Activated CD4-positive, alpha-beta memory T cell treated with anti-CD3 and anti-CD28 coated beads, Interleukin-2, amount 10 ng/mL, durations not matched to agents 7 days and 5 days (primary cell): ENCODE results near the gene AARS2. TPM values are rescaled to one million over a fixed set of nuclear protein-coding genes. Genes with fewer than 3 reads are reported as not detected.

Experiments
- CTCF ChIA-PET: fragments of 350-600 bp; sonication (Branson Sonifier 250); formaldehyde crosslinking; loops from one replicate; lab custom pipeline; 2021; ENCODE audit warnings: antibody characterized with exemption, inconsistent platforms; lab: Charles Lee
- POLR2A ChIA-PET: fragments of 350-600 bp; sonication (Branson Sonifier 250); formaldehyde crosslinking; loops from one replicate; lab custom pipeline; 2021; ENCODE audit warnings: antibody characterized with exemption; lab: Charles Lee
- DNase-seq: peaks from one replicate; pipeline ENCODE4 v3.0.0-alpha.2; 2020
- H3K27ac Mint-ChIP-seq: one replicate; pipeline ENCODE4 v1.8.0; 2021; ENCODE audit warnings: mild to moderate bottlenecking, mixed read lengths
- H3K27me3 Mint-ChIP-seq: one replicate; pipeline ENCODE4 v1.8.0; 2021; ENCODE audit warnings: mixed read lengths
- H3K36me3 Mint-ChIP-seq: one replicate; pipeline ENCODE4 v1.8.0; 2021; ENCODE audit warnings: low read depth, mixed read lengths
- H3K4me1 Mint-ChIP-seq: one replicate; pipeline ENCODE4 v1.8.0; 2021; ENCODE audit warnings: mixed read lengths
- H3K4me3 Mint-ChIP-seq: one replicate; pipeline ENCODE4 v1.8.0; 2021; ENCODE audit warnings: mild to moderate bottlenecking, mixed read lengths
- H3K9me3 Mint-ChIP-seq: one replicate; pipeline ENCODE4 v1.8.0; 2021; ENCODE audit warnings: mixed read lengths
- total RNA-seq, 2 experiments: library from RNA; stranded (reverse); gene quantifications; one replicate each; pipeline ENCODE4 v1.2.3, GENCODE V29; 2021

Gene AARS2
- total RNA-seq, 2 experiments from 2014 or later = 14.8 to 15.0 TPM

DNA sequence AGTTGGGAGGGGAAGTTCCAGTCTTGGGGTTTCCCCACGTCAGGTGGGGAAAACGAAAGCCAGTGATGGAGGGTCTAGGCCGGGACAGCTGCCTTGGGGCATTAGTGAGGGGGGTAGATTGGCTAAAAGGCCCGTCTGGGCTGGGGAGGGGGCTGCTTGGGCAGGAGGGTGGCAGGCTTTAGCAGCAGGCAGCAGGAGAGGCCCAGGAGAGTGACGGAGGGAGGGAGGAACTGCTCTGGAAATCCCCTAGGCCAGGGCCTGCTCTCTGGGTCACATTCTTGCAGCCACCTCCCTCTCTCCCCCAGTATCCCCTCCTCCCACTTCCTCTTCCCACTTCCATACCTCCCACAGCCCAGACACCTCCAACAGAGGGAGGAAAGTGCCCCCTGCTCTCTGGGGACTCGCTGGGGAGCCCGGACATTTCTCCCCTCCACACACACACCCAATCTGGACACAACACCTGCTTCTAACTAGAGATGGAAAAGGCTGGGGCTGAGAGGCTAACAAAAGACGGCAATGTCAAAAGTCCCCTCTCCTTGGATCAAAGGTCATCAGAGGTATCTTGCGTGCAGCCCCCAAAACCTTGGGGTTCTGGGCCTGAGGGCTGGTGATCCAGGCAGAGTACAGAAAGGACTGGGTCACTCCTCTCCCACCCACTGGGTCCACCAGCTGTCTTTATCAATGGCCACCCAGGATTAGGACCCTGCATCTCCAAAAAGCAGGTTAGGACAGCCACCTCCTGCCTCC is 49.6 kb downstream of the AARS2 start:
- peak overlapping the region; percentile 94 for H3K27ac Mint-ChIP-seq
- H3K9me3 Mint-ChIP-seq = no peaks in the 10 kb centered on the region
- peak; percentile 45 for DNase-seq
- POLR2A ChIA-PET = interaction anchor here (1.2 to 8.1 kb wide), 4 partner anchors 10 to 39 kb away, joined by 3 to 110 read pairs (median 35); partner anchors contain the start of gene HSP90AB1
- H3K4me3 Mint-ChIP-seq = peak overlapping the region; percentile 97
- peaks cover 46% of the 10 kb centered on the region for H3K4me1 Mint-ChIP-seq
- peaks cover 7% of the 10 kb centered on the region for H3K27me3 Mint-ChIP-seq
- peaks cover 38% of the 10 kb centered on the region for H3K36me3 Mint-ChIP-seq
- CTCF ChIA-PET = interaction anchor here (1.1 to 2.1 kb wide), 5 partner anchors 8 to 72 kb away, joined by 3 to 9 read pairs (median 6); partner anchors contain the start of gene AARS2

DNA sequence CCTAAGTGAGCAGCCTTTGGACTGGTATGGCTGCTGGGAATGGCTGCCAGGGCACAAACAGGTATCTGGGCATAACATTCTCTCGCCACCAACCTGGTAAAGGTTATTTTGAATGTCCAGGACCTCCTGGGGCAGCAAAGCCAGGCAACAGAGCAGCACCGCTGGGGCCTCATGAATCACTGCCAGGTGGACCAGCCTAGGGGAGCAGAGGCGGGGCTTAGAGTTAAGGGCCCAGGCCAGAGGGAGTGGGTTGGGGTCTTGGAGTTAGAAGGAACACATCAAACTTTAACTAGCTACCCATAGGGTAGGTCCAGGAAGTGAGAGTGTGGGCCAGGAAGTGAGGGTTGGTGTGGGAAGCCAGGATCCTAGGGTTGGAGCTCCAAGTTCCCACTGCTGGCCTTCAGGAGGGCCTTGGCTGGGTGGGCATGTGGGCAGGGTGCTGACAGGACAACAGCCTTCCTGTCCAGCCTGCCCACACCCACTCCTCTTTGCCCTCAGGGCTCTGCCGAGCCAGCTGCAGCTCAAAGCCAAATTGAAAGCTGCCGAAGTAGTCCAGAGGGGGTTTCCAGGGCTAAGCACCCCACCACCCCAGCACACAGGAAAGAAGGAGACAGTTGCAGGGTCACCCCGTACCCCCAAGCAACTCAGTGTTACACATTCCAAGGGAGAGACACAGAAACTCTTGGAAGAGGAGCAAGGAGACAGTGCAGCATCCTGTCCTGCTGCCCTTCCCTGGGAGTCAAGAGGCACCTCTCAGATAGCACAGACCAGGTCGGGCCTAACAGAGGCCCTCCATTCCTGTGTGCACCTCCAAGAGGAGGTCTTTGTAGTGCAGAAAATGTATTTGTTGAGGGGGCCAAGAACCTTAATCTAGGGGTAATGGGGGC is 50.4 kb downstream of the AARS2 start:
- no peaks in the 10 kb centered on the region for H3K9me3 Mint-ChIP-seq
- ChIA-PET POLR2A (interaction anchor here (1.1 to 8.1 kb wide), 5 partner anchors 9 to 125 kb away, joined by 3 to 110 read pairs (median 6); partner anchors contain the start of genes AARS2, CDC5L and HSP90AB1), CTCF (interaction anchor here (0.6 to 1.5 kb wide), 4 partner anchors 17 to 89 kb away, joined by 3 to 5 read pairs (median 4); no protein-coding TSS in a partner anchor)
- no peak for DNase-seq
- H3K4me3 Mint-ChIP-seq = peak overlapping the region; percentile 97
- H3K27ac Mint-ChIP-seq = peak overlapping the region; percentile 94
- H3K27me3 Mint-ChIP-seq = peaks cover 1% of the 10 kb centered on the region
- peaks cover 45% of the 10 kb centered on the region for H3K36me3 Mint-ChIP-seq
- H3K4me1 Mint-ChIP-seq = peaks cover 52% of the 10 kb centered on the region

DNA sequence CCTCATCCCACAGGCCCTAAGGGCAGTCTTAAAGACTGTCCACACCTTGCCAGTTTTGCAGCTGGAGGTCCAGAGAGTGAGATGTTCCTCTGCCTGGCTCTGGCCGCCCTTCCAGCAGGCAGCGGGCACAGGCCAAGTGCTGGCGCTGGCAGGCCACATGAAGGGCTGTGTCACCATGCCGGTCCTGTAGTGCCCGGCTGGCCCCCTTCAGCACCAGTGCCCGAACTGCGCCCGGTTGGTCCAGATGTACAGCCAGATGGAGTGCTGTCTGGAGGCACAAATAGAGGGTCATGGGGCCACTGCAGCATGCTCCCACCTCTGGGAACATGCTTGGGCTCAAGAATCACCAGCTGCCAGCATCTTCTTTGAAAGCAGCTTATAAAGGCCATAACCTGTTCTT is 51.6 kb downstream of the AARS2 start:
- H3K27ac Mint-ChIP-seq = no peak overlapping the region
- POLR2A ChIA-PET = interaction anchor here (6.5 to 8.1 kb wide), 2 partner anchors 8 to 14 kb away, joined by 64 to 110 read pairs; partner anchors contain the start of gene HSP90AB1
- peaks cover 52% of the 10 kb centered on the region for H3K4me1 Mint-ChIP-seq
- no peaks in the 10 kb centered on the region for H3K9me3 Mint-ChIP-seq
- no peak for DNase-seq
- CTCF ChIA-PET = interaction anchor here (1.2 to 1.5 kb wide), 2 partner anchors 37 to 44 kb away, joined by 3 to 5 read pairs; no protein-coding TSS in a partner anchor
- H3K27me3 Mint-ChIP-seq = no peaks in the 10 kb centered on the region
- H3K4me3 Mint-ChIP-seq = no peak overlapping the region
- peaks cover 47% of the 10 kb centered on the region for H3K36me3 Mint-ChIP-seq

DNA sequence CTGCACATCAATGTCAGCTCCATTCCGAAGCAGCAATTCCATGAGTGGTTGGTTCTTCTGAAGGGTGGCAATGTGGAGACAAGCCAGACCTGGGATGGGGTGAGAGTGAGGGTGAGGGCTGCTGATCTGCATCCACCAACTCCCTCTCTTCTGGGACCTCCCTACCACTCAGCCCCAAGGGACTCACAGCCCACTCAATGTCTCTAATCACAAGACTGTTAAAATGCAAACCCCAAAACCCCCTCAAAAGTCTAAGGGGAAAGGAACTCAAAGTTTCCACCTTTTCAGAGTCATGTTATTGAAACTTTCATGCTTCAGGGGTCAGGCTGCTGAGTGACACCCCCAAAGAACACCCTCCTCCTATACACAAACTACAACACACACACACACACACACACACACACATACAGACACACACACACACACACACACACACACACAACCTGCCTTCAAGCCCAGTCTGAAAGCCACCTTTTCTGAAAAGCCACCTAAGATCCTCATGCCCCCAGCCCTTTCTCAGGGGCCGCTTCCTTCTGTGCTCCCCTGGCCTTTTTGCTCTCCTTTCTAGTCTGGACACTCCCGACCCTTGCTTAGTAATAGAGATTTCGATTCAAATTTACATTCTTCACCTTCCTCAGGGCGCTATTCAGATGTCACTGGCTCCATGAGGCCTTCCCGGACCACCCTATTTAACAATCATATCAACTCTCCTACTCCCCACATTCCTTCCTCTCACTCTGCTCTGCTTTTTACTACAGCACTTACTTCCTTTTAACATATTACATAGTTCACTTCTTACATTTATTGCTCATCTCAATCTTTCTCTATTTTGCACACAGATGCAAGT is 52.5 kb downstream of the AARS2 start:
- POLR2A ChIA-PET = interaction anchor here (1.2 to 8.1 kb wide), 3 partner anchors 7 to 14 kb away, joined by 3 to 110 read pairs (median 64); partner anchors contain the start of gene HSP90AB1
- Mint-ChIP-seq H3K27ac (no peak overlapping the region), H3K9me3 (no peaks in the 10 kb centered on the region), H3K27me3 (no peaks in the 10 kb centered on the region), H3K36me3 (peaks cover 50% of the 10 kb centered on the region), H3K4me1 (peaks cover 53% of the 10 kb centered on the region), H3K4me3 (no peak overlapping the region)
- CTCF ChIA-PET = no interaction called here
- no peak for DNase-seq

DNA sequence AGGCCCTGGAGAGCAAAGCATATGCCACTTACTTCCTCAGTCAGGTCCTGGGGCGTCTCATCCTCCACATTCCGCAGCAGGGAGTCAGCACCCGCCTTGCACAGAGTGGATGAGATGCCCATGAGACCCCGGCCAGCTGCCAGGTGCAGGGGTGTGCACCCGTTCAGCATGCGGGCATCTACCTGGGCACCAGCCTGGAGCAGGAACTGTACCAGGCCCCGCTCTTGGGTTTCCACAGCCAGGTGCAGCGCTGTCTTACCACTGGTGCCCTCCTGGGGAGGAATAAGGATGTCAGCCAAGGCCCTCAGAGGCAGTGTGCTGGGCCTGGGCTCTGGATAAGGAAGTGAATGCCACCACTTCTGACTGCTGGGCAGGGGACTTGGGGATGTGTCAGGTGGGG is 53.1 kb downstream of the AARS2 start:
- Mint-ChIP-seq H3K4me1 (peaks cover 58% of the 10 kb centered on the region), H3K36me3 (peaks cover 57% of the 10 kb centered on the region), H3K27me3 (no peaks in the 10 kb centered on the region), H3K4me3 (no peak overlapping the region), H3K9me3 (no peaks in the 10 kb centered on the region), H3K27ac (no peak overlapping the region)
- CTCF ChIA-PET = no interaction called here
- POLR2A ChIA-PET = interaction anchor here (1.2 kb wide), 1 partner anchor 13 kb away, joined by 3 read pairs; the partner anchor contains the start of gene HSP90AB1
- DNase-seq = no peak

DNA sequence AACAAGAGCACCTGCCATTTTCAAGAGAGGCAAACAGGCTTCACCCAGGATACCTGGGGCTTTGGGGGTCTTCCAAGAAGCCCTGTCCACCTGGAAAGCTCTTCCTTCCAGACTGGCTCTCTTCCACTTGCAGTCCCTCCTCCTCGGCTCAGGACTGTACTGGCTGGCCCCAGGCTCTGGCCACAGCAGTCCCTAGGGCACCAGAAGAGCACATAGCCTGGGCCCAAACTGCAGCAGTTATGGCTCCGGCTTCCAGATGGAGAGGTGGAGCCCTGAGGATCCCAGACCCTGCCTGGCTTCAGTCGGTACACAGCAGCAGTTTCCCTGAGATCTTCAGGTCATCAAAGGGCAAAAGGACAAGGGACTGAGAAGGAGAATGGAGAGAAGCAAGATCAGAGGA is 54.2 kb downstream of the AARS2 start:
- Mint-ChIP-seq H3K4me1 (peaks cover 63% of the 10 kb centered on the region), H3K27ac (peak overlapping the region; percentile 49), H3K27me3 (no peaks in the 10 kb centered on the region), H3K36me3 (peaks cover 58% of the 10 kb centered on the region), H3K4me3 (peak overlapping the region; percentile 73), H3K9me3 (no peaks in the 10 kb centered on the region)
- POLR2A ChIA-PET = no interaction called here
- CTCF ChIA-PET = no interaction called here
- no peak for DNase-seq

DNA sequence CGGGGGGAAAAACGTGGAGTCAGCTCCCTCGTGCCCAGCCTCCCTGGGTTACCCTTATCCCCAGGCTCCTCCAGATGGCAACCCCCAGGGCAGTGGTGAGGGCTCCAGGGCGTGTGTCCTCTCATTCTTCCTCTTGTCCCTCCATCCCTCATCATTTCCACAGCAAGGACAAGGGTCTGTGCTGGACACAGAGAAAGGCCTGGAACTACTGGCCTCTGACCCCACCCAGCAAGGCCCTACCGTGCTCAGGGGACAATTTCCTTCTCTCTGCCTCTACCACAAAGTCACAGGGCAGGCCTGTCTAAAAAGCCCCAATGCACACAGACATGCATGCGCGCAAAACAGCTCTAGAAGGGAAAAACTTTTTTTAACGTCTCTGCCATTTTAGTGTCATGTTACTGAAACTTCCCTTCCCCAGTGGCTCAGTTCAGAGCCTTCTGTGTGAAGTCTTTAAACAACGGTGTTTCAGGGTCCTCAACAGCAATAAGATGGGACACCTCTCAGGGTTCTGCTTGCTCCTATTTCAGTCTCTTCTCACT is 54.8 kb downstream of the AARS2 start:
- DNase-seq = no peak
- Mint-ChIP-seq H3K36me3 (peaks cover 58% of the 10 kb centered on the region), H3K9me3 (no peaks in the 10 kb centered on the region), H3K4me3 (peak overlapping the region; percentile 73), H3K4me1 (peaks cover 65% of the 10 kb centered on the region), H3K27me3 (no peaks in the 10 kb centered on the region), H3K27ac (peak overlapping the region; percentile 49)
- ChIA-PET CTCF (no interaction called here), POLR2A (no interaction called here)

DNA sequence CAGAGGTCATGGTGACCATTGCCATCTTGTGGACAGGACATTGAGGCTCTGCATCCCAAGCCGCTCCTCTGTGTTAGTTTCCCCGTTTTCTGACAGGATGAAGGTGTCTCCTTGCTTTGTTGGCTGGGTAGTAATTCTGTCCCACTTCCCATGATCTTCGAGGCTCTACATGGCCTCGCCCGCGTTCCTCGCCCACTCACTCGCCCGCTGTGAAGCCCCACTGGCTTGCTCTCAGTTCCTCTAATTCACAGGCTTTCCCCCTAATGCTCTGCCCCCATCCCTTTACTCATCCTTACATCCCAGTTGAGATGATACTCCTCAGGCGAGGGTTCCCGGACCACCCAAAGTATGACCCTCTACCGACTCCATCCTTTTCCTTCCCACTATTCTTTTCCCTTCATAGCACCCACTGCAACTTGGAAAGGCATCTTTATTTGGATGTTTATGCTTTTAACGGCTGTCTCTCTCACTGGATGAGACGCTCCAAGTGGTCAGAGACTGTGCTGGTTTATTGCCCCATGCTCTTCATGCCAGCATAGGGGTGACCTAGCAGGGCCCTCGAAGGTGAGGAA is 55.3 kb downstream of the AARS2 start:
- no peak for DNase-seq
- H3K36me3 Mint-ChIP-seq = peaks cover 60% of the 10 kb centered on the region
- H3K27ac Mint-ChIP-seq = peak overlapping the region; percentile 84
- H3K9me3 Mint-ChIP-seq = no peaks in the 10 kb centered on the region
- ChIA-PET POLR2A (interaction anchor here (1.2 to 4.0 kb wide), 4 partner anchors 11 to 628 kb away, joined by 3 to 136 read pairs (median 14); partner anchors contain the start of genes HSP90AB1 and SLC29A1), CTCF (interaction anchor here (1.3 to 3.7 kb wide), 7 partner anchors 10 to 35 kb away, joined by 4 to 32 read pairs (median 7); partner anchors contain the start of genes HSP90AB1 and SLC29A1)
- peak overlapping the region; percentile 73 for H3K4me3 Mint-ChIP-seq
- H3K4me1 Mint-ChIP-seq = peaks cover 65% of the 10 kb centered on the region
- no peaks in the 10 kb centered on the region for H3K27me3 Mint-ChIP-seq

DNA sequence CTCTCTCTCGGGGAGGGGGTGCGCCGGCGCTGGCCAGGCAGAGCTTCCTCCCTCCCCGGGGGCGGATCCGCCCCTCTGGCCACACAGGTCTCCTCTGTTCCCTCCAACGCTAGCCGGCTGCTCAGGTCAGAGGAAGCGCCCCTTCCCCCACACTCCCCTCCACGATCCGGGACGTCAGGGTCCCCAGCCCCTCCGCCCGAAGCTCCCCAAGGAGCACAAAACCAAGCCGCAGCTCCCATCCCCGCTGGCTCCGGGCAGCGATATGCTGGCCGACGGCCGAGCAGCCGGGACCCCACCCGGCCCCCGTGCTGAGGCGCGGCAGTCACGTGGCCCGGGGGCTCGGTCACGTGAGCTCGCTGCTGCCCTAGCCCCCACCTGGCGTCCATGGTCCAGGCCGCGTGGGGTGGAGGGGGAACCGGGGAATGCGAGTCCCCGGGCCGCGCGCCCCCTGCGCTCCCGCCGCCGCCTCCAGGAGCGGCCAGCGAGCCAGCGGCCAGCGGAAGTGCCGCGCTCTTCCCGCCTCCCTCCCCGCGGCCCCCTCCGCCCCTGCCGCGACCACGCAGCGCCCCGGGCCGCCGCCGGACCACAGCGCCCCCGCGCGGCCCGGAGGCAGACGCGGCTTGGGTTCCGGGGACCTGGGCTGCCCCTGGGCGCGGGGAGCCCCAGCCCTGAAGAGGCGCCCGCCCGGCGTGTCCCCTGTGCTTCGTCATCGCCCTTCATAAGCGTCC is 56.0 kb downstream of the AARS2 start, which contains the start of gene SLC35B2:
TSS of gene SLC35B2 (minus strand) at position 504 of the 728 bp plus-strand sequence. CDS start at position 386, 118 bp downstream.
- ChIA-PET POLR2A (interaction anchor here (0.8 to 6.8 kb wide), 8 partner anchors 8 to 627 kb away, joined by 3 to 136 read pairs (median 6); partner anchors contain the start of genes HSP90AB1, NFKBIE, SLC29A1 and TMEM151B), CTCF (interaction anchor here (0.6 to 3.7 kb wide), 18 partner anchors 11 to 1265 kb away, joined by 3 to 32 read pairs (median 5); partner anchors contain the start of genes AARS2, HSP90AB1, MAD2L1BP and SLC29A1)
- Mint-ChIP-seq H3K9me3 (no peaks in the 10 kb centered on the region), H3K27me3 (no peaks in the 10 kb centered on the region), H3K4me1 (peaks cover 61% of the 10 kb centered on the region), H3K4me3 (peak within 1 kb of the TSS; percentile 83), H3K27ac (peak within 1 kb of the TSS; percentile 84), H3K36me3 (peaks cover 64% of the 10 kb centered on the region)
- peak; percentile 73 for DNase-seq

DNA sequence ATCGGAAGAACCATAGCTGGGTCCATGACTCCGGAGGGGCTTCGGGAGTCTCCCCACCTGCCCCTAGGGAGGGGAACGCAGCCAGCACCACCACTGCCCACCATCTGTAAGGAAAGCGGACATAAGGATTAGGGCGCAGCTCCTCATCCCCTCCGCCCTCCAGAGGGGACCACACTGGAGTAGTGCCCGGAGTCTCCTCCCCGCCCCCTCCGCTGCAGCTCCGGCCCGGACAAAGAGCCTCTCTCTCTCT is 56.4 kb downstream of the AARS2 start:
- Mint-ChIP-seq H3K4me1 (peaks cover 62% of the 10 kb centered on the region), H3K9me3 (no peaks in the 10 kb centered on the region), H3K27me3 (no peaks in the 10 kb centered on the region), H3K27ac (peak overlapping the region; percentile 82), H3K36me3 (peaks cover 69% of the 10 kb centered on the region), H3K4me3 (peak overlapping the region; percentile 83)
- ChIA-PET CTCF (interaction anchor here (0.6 to 3.7 kb wide), 18 partner anchors 10 to 1266 kb away, joined by 3 to 32 read pairs (median 5); partner anchors contain the start of genes AARS2, HSP90AB1, MAD2L1BP and SLC29A1), POLR2A (interaction anchor here (0.8 to 6.8 kb wide), 8 partner anchors 8 to 627 kb away, joined by 3 to 136 read pairs (median 6); partner anchors contain the start of genes HSP90AB1, NFKBIE, SLC29A1 and TMEM151B)
- no peak for DNase-seq
